Peyer's patch (tissue), 4 donors: ENCODE measurements around the gene BMP7.

Experiments used
- POLR2A ChIP-seq, 2 donors: fragments of 450-650 bp; IDR thresholded peaks; one replicate each; pipeline ENCODE4 v1.5.1; 2017; ENCODE audit warnings: antibody characterized with exemption in 2 of 2, mild to moderate bottlenecking in 2 of 2, moderate library complexity in 2 of 2
- TF ChIP-seq, protein P1 (sequence below), 6 experiments: fragments of 450-650 bp in 4 of 6; fragments of 200-600 bp in 2 of 6; sonication (generic) in 1 of 6; IDR thresholded peaks; one replicate each; pipeline ENCODE4 v1.5.1; 2017 to 2019; ENCODE audit warnings: antibody characterized with exemption in 6 of 6, mild to moderate bottlenecking in 3 of 6, moderate library complexity in 1 of 6

DNA sequence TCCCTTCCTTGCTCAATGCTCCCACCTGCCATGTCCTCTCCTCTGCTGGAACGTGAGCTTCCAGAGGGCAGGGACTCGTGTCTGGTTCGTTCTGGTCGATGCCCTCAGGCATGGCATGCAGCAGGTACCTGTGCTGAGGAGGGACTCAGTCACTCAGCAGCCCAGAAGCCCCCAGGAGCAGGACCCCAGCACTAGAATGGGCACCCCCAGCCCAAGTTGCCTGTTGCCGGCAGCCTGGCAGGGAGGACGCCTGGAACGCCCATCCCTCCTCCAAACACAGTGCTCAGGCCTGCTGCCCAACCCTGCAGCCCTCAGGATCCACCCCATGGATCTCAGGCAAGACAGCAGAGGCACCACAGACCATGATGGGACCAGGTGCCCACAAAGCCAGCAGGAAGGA, 40.6 kb downstream of the BMP7 start:
- TF ChIP-seq, protein P1, sequence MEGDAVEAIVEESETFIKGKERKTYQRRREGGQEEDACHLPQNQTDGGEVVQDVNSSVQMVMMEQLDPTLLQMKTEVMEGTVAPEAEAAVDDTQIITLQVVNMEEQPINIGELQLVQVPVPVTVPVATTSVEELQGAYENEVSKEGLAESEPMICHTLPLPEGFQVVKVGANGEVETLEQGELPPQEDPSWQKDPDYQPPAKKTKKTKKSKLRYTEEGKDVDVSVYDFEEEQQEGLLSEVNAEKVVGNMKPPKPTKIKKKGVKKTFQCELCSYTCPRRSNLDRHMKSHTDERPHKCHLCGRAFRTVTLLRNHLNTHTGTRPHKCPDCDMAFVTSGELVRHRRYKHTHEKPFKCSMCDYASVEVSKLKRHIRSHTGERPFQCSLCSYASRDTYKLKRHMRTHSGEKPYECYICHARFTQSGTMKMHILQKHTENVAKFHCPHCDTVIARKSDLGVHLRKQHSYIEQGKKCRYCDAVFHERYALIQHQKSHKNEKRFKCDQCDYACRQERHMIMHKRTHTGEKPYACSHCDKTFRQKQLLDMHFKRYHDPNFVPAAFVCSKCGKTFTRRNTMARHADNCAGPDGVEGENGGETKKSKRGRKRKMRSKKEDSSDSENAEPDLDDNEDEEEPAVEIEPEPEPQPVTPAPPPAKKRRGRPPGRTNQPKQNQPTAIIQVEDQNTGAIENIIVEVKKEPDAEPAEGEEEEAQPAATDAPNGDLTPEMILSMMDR (IDR thresholded peaks at IDR 0.05): no peak
- TF ChIP-seq POLR2A (IDR thresholded peaks at IDR 0.05): no peak
